Left ventricle myocardium inferior (tissue), 1 donor: ENCODE measurements around the gene PROX2. TPM values are rescaled to one million over a fixed set of nuclear protein-coding genes. Genes with fewer than 3 reads are reported as not detected.

ENCODE experiments used
- DNase-seq: peaks from one replicate; pipeline ENCODE4 v3.0.0-alpha.2; 2020
- H3K27ac ChIP-seq: fragments of 200-600 bp; replicated peaks from 2 replicates; pipeline ENCODE4 v1.8.0; 2021
- H3K27me3 ChIP-seq: fragments of 200-600 bp; 2 replicates; pipeline ENCODE4 v1.8.0; 2021; ENCODE audit warnings: low read depth
- H3K36me3 ChIP-seq: fragments of 200-600 bp; 2 replicates; pipeline ENCODE4 v1.8.0; 2021
- H3K4me1 ChIP-seq: fragments of 200-600 bp; 2 replicates; pipeline ENCODE4 v1.8.0; 2021
- H3K4me3 ChIP-seq: fragments of 200-600 bp; 2 replicates; pipeline ENCODE4 v1.8.0; 2021; ENCODE audit warnings: mild to moderate bottlenecking, moderate library complexity
- H3K9me3 ChIP-seq: fragments of 200-600 bp; replicated peaks from 2 replicates; pipeline ENCODE4 v1.8.0; 2021
- CTCF ChIP-seq: fragments of 200-600 bp; IDR thresholded peaks from 2 replicates; pipeline ENCODE4 v1.8.0; 2021; ENCODE audit warnings: antibody characterized with exemption, mild to moderate bottlenecking, borderline replicate concordance
- intact Hi-C: fragments of 100-400 bp; cut with micrococcal nuclease; formaldehyde crosslinking; loops from one replicate; pipeline ENCODE4 v1.11.0; 2022
- total RNA-seq: library from RNA; stranded (reverse); fragmentation: NEBNext Ultra II Directional; extraction: Animal tissue kit (Norgen Biotek cat#: 25700); gene quantifications from one replicate; pipeline ENCODE4 v1.2.1, GENCODE V29; 2021
- donor health status: DM: no; HTN: yes; CAD: no; lungs with severe emphysema.

PROX2 gene
- total RNA-seq, 1 donor from 2014 or later, result not detected

- Histone ChIP-seq H3K27ac (peak overlapping the region; percentile 39), H3K9me3 (no peaks in the 10 kb centered on the region)
- no peak for DNase-seq
These were observed 28.9 kb upstream of the PROX2 start for GRCh38 chr14:74904635-74905503.

GRCh38 chr14:74902941-74903705 is 27.2 kb upstream of the PROX2 start:
- Histone ChIP-seq H3K4me3 (no peak overlapping the region), H3K9me3 (no peaks in the 10 kb centered on the region), H3K36me3 (peaks cover 56% of the 10 kb centered on the region), H3K27me3 (no peaks in the 10 kb centered on the region), H3K27ac (no peak overlapping the region), H3K4me1 (peaks cover 53% of the 10 kb centered on the region)
- no peak for TF ChIP-seq CTCF
- intact Hi-C loops, result no loop called here
- no peak for DNase-seq

More at GRCh38 chr14:74904635-74905503, 28.9 kb upstream of the PROX2 start:
- intact Hi-C loops, result loop anchor here (5.0 kb wide), 1 partner anchor 38 kb away; no protein-coding TSS in a partner anchor
- TF ChIP-seq CTCF, result no peak
- H3K27me3 ChIP-seq, result no peaks in the 10 kb centered on the region
- H3K36me3 ChIP-seq, result peaks cover 39% of the 10 kb centered on the region
- no peak overlapping the region for H3K4me3 ChIP-seq
- H3K4me1 ChIP-seq, result peaks cover 61% of the 10 kb centered on the region

GRCh38 chr14:74898694-74899093 is 22.7 kb upstream of the PROX2 start:
- Histone ChIP-seq H3K36me3 (peaks cover 100% of the 10 kb centered on the region), H3K27me3 (no peaks in the 10 kb centered on the region), H3K4me3 (no peak overlapping the region), H3K4me1 (peaks cover 43% of the 10 kb centered on the region), H3K27ac (peak overlapping the region; percentile 57), H3K9me3 (no peaks in the 10 kb centered on the region)
- TF ChIP-seq CTCF, result no peak
- intact Hi-C loops, result no loop called here
- DNase-seq, result no peak

- H3K4me1 ChIP-seq, result peaks cover 40% of the 10 kb centered on the region
- no peak for TF ChIP-seq CTCF
- peak overlapping the region; percentile 57 for H3K27ac ChIP-seq
- no peaks in the 10 kb centered on the region for H3K9me3 ChIP-seq
- no peak overlapping the region for H3K4me3 ChIP-seq
- DNase-seq, result no peak
- H3K36me3 ChIP-seq, result peaks cover 100% of the 10 kb centered on the region
- no peaks in the 10 kb centered on the region for H3K27me3 ChIP-seq
- intact Hi-C loops, result no loop called here
These were observed 22.1 kb upstream of the PROX2 start for GRCh38 chr14:74898083-74898482.

GRCh38 chr14:74897642-74898041 is 21.7 kb upstream of the PROX2 start:
- intact Hi-C loops, result no loop called here
- TF ChIP-seq CTCF, result no peak
- H3K4me1 ChIP-seq, result peaks cover 40% of the 10 kb centered on the region
- H3K4me3 ChIP-seq, result no peak overlapping the region
- DNase-seq, result no peak
- no peaks in the 10 kb centered on the region for H3K9me3 ChIP-seq
- H3K27me3 ChIP-seq, result no peaks in the 10 kb centered on the region
- H3K36me3 ChIP-seq, result peaks cover 100% of the 10 kb centered on the region
- peak overlapping the region; percentile 57 for H3K27ac ChIP-seq
